DMS153 treated with DMSO at 0.1 percent for 48 hours (cell line): Measurements from ENCODE around the gene NRXN3.
"Not testable (repeated sequence)": the region's sequence is repeated elsewhere in the genome, so short reads cannot be mapped to it uniquely, and the experiment has no call there.

Experiments
- DNase-seq: peaks from one replicate; lab custom pipeline; 2025; ENCODE audit not compliant: unreplicated experiment; lab: John Stamatoyannopoulos, UW

The NRXN3 gene

GRCh38 chr14:78567343-78567742, 397.2 kb downstream of the NRXN3 start:
- DNase-seq, result peak; percentile 51

- DNase-seq, result not testable (repeated sequence)
Observed at GRCh38 chr14:78573736-78574135, 403.6 kb downstream of the NRXN3 start.

GRCh38 chr14:78576437-78577166, 406.4 kb downstream of the NRXN3 start:
- DNase-seq, result no peak

- DNase-seq, result no peak
Observed at GRCh38 chr14:78581229-78581628, 411.1 kb downstream of the NRXN3 start.

GRCh38 chr14:78586681-78587080, 416.5 kb downstream of the NRXN3 start:
- peak; percentile 34 for DNase-seq

- no peak for DNase-seq
Observed at GRCh38 chr14:78588906-78589305, 418.7 kb downstream of the NRXN3 start.

GRCh38 chr14:78592616-78593219, 422.5 kb downstream of the NRXN3 start:
- DNase-seq, result peak; percentile 68

- no peak for DNase-seq
Observed at GRCh38 chr14:78593949-78594348, 423.8 kb downstream of the NRXN3 start.

- peak; percentile 56 for DNase-seq
Observed at GRCh38 chr14:78595797-78596196, 425.6 kb downstream of the NRXN3 start.

GRCh38 chr14:78598046-78598920, 428.1 kb downstream of the NRXN3 start:
- peak; percentile 32 for DNase-seq

GRCh38 chr14:78605025-78605762, 435.0 kb downstream of the NRXN3 start:
- DNase-seq, result no peak

GRCh38 chr14:78605897-78606500, 435.8 kb downstream of the NRXN3 start:
- DNase-seq, result no peak

- no peak for DNase-seq
Observed at GRCh38 chr14:78608998-78609787, 439.0 kb downstream of the NRXN3 start.

GRCh38 chr14:78610994-78611393, 440.8 kb downstream of the NRXN3 start:
- DNase-seq, result no peak

- DNase-seq, result no peak
Observed at GRCh38 chr14:78611796-78612571, 441.8 kb downstream of the NRXN3 start.

- no peak for DNase-seq
Observed at GRCh38 chr14:78612666-78613065, 442.5 kb downstream of the NRXN3 start.

- no peak for DNase-seq
Observed at GRCh38 chr14:78614593-78614992, 444.4 kb downstream of the NRXN3 start.

- DNase-seq, result no peak
Observed at GRCh38 chr14:78617735-78618134, 447.6 kb downstream of the NRXN3 start.

GRCh38 chr14:78618368-78618767, 448.2 kb downstream of the NRXN3 start:
- DNase-seq, result no peak
